Astrocyte (in vitro differentiated cells and primary cell): ENCODE data around the gene IL6. TPM values are rescaled to one million over a fixed set of nuclear protein-coding genes. Genes with fewer than 3 reads are reported as not detected.
A peak's percentile ranks its signal among the peaks of the same experiment; 100 is the strongest.

Experiments
- DNase-seq: peaks from one replicate; pipeline ENCODE4 v3.0.0-alpha.2; 2010; ENCODE audit warnings: low read depth
- FAIRE-seq: peaks from 2 replicates; lab custom pipeline; 2011; peaks lifted over from hg19 to GRCh38; lab: Jason Lieb, UNC
- H2AFZ ChIP-seq: 2 replicates; pipeline ENCODE4 v1.6.0; 2012; ENCODE audit warnings: low read depth, low read length, inconsistent platforms
- H3K27ac ChIP-seq: 2 replicates; pipeline ENCODE4 v1.5.1; 2011; ENCODE audit warnings: low read depth, low read length, inconsistent platforms
- H3K27me3 ChIP-seq: 2 replicates; pipeline ENCODE4 v1.6.0; 2011; ENCODE audit warnings: low read length, inconsistent platforms; ENCODE audit not compliant: insufficient read depth
- H3K36me3 ChIP-seq: 2 replicates; pipeline ENCODE4 v1.5.1; 2011; ENCODE audit warnings: low read length, inconsistent platforms; ENCODE audit not compliant: insufficient read depth
- H3K4me1 ChIP-seq: 2 replicates; pipeline ENCODE4 v1.5.1; 2011; ENCODE audit warnings: low read length, inconsistent platforms; ENCODE audit not compliant: insufficient read depth
- H3K4me2 ChIP-seq: 2 replicates; pipeline ENCODE4 v1.6.0; 2012; ENCODE audit warnings: low read length, inconsistent platforms
- H3K4me3 ChIP-seq: 2 replicates; pipeline ENCODE4 v1.5.1; 2011; ENCODE audit warnings: low read depth, mild to moderate bottlenecking, low read length, inconsistent platforms; ENCODE audit not compliant: insufficient read depth
- H3K79me2 ChIP-seq: 2 replicates; pipeline ENCODE4 v1.6.0; 2012; ENCODE audit warnings: mild to moderate bottlenecking, low read length, inconsistent platforms; ENCODE audit not compliant: insufficient read depth
- H3K9ac ChIP-seq: 2 replicates; pipeline ENCODE4 v1.6.0; 2012; ENCODE audit warnings: mild to moderate bottlenecking, low read length, inconsistent platforms
- H3K9me3 ChIP-seq: 2 replicates; pipeline ENCODE4 v1.5.1; 2012; ENCODE audit warnings: low read depth, mild to moderate bottlenecking, low read length, inconsistent platforms; ENCODE audit not compliant: insufficient read depth
- H4K20me1 ChIP-seq: 2 replicates; pipeline ENCODE4 v1.6.0; 2012; ENCODE audit warnings: low read length, inconsistent platforms; ENCODE audit not compliant: insufficient read depth
- H3K27ac Mint-ChIP-seq: one replicate; pipeline ENCODE4 v1.8.0; 2021; ENCODE audit warnings: mild to moderate bottlenecking, mixed read lengths; ENCODE audit not compliant: unreplicated experiment
- H3K27me3 Mint-ChIP-seq: one replicate; pipeline ENCODE4 v1.8.0; 2021; ENCODE audit warnings: low read depth, mixed read lengths; ENCODE audit not compliant: unreplicated experiment
- H3K36me3 Mint-ChIP-seq: one replicate; pipeline ENCODE4 v1.8.0; 2021; ENCODE audit warnings: low read depth, mixed read lengths; ENCODE audit not compliant: unreplicated experiment
- H3K4me1 Mint-ChIP-seq: one replicate; pipeline ENCODE4 v1.8.0; 2021; ENCODE audit warnings: low read depth, mixed read lengths; ENCODE audit not compliant: unreplicated experiment
- H3K4me3 Mint-ChIP-seq: one replicate; pipeline ENCODE4 v1.8.0; 2021; ENCODE audit warnings: mild to moderate bottlenecking, moderate library complexity, mixed read lengths; ENCODE audit not compliant: unreplicated experiment
- H3K9me3 Mint-ChIP-seq: one replicate; pipeline ENCODE4 v1.8.0; 2021; ENCODE audit warnings: mild to moderate bottlenecking, mixed read lengths; ENCODE audit not compliant: unreplicated experiment
- CTCF ChIP-seq: IDR thresholded peaks from 2 replicates; pipeline ENCODE4 v1.5.1; 2011; ENCODE audit warnings: low read depth, mild to moderate bottlenecking, inconsistent platforms, low read length, moderate library complexity; ENCODE audit not compliant: insufficient read depth
- EZH2 ChIP-seq: IDR thresholded peaks from 2 replicates; pipeline ENCODE4 v1.6.1; 2012; ENCODE audit warnings: mild to moderate bottlenecking, low read length, inconsistent platforms; ENCODE audit not compliant: insufficient read depth
- total RNA-seq: library from RNA; stranded (reverse); gene quantifications from 2 replicates; pipeline ENCODE4 v1.2.1, GENCODE V29; 2021

Gene IL6
- total RNA-seq, 1 donor from 2014 or later: 2.5 TPM

GRCh38 chr7:22726345-22726906, 574 bp upstream of the IL6 start:
- Histone ChIP-seq H3K4me2 (peak overlapping the region; percentile 88), H3K79me2 (peaks cover 22% of the 10 kb centered on the region), H3K4me3 (peak overlapping the region; percentile 66), H3K27me3 (no peaks in the 10 kb centered on the region), H3K36me3 (peaks cover 17% of the 10 kb centered on the region), H3K9me3 (no peaks in the 10 kb centered on the region), H3K9ac (peak overlapping the region; percentile 94), H3K27ac (peak overlapping the region; percentile 98), H2AFZ (no peak overlapping the region), H4K20me1 (no peaks in the 10 kb centered on the region), H3K4me1 (peaks cover 56% of the 10 kb centered on the region)
- Mint-ChIP-seq H3K27me3 (no peaks in the 10 kb centered on the region), H3K9me3 (no peaks in the 10 kb centered on the region), H3K4me1 (peaks cover 30% of the 10 kb centered on the region), H3K36me3 (peaks cover 2% of the 10 kb centered on the region), H3K4me3 (peak overlapping the region; percentile 70), H3K27ac (peak overlapping the region; percentile 92)
- FAIRE-seq (no peak), DNase-seq (peak; percentile 80)
- no peak for TF ChIP-seq EZH2
- TF ChIP-seq CTCF: peak; percentile 48

- Histone ChIP-seq H2AFZ (no peak overlapping the region), H3K4me2 (peak overlapping the region; percentile 88), H4K20me1 (no peaks in the 10 kb centered on the region), H3K4me1 (peaks cover 56% of the 10 kb centered on the region), H3K79me2 (peaks cover 22% of the 10 kb centered on the region), H3K27ac (peak overlapping the region; percentile 98), H3K27me3 (no peaks in the 10 kb centered on the region), H3K9ac (peak overlapping the region; percentile 94), H3K4me3 (peak overlapping the region; percentile 66), H3K36me3 (peaks cover 17% of the 10 kb centered on the region), H3K9me3 (no peaks in the 10 kb centered on the region)
- DNase-seq: no peak
- no peaks in the 10 kb centered on the region for H3K9me3 Mint-ChIP-seq
- H3K4me3 Mint-ChIP-seq: no peak overlapping the region
- H3K4me1 Mint-ChIP-seq: peaks cover 31% of the 10 kb centered on the region
- H3K27ac Mint-ChIP-seq: peak overlapping the region; percentile 69
- H3K36me3 Mint-ChIP-seq: peaks cover 2% of the 10 kb centered on the region
- TF ChIP-seq EZH2: no peak
- no peak for TF ChIP-seq CTCF
- no peak for FAIRE-seq
- H3K27me3 Mint-ChIP-seq: no peaks in the 10 kb centered on the region
Observed at GRCh38 chr7:22727714-22728035, 675 bp downstream of the IL6 start.

- Histone ChIP-seq H2AFZ (no peak overlapping the region), H4K20me1 (no peaks in the 10 kb centered on the region), H3K36me3 (peaks cover 17% of the 10 kb centered on the region), H3K4me2 (peak overlapping the region; percentile 88), H3K9me3 (no peaks in the 10 kb centered on the region), H3K27ac (peak overlapping the region; percentile 98), H3K9ac (peak overlapping the region; percentile 94), H3K4me3 (peak overlapping the region; percentile 66), H3K4me1 (peaks cover 47% of the 10 kb centered on the region), H3K79me2 (peaks cover 22% of the 10 kb centered on the region), H3K27me3 (no peaks in the 10 kb centered on the region)
- no peak for FAIRE-seq
- peaks cover 23% of the 10 kb centered on the region for H3K4me1 Mint-ChIP-seq
- TF ChIP-seq EZH2 (no peak), CTCF (peak; percentile 30)
- H3K36me3 Mint-ChIP-seq: peaks cover 2% of the 10 kb centered on the region
- peaks cover under 1% of the 10 kb centered on the region for H3K9me3 Mint-ChIP-seq
- DNase-seq: peak; percentile 50
- H3K4me3 Mint-ChIP-seq: no peak overlapping the region
- no peaks in the 10 kb centered on the region for H3K27me3 Mint-ChIP-seq
- H3K27ac Mint-ChIP-seq: no peak overlapping the region
Observed at GRCh38 chr7:22728401-22729029, 1.5 kb downstream of the IL6 start.
